ENCODE measurements around the gene SPRR2B. TPM values are rescaled to one million over a fixed set of nuclear protein-coding genes. Genes with fewer than 3 reads are reported as not detected.
"Not testable (repeated sequence)": the region's sequence is repeated elsewhere in the genome, so short reads cannot be mapped to it uniquely, and the experiment has no call there.

Gene SPRR2B
- total RNA-seq (not detected in 2 replicates), polyA plus RNA-seq (not detected in 2 replicates)

GRCh38 chr1:153071511-153071910 lies at the start of gene SPRR2B:
TSS of gene SPRR2B (minus strand) at chr1:153071611. CDS start at chr1:153070839, 772 bp downstream.
- H3K27ac ChIP-seq: no peak within 1 kb of the TSS
- H3K9me3 ChIP-seq (ENCODE audit: low read depth): no peaks in the 10 kb centered on the region
- H3K9me2 ChIP-seq (replicated peaks; ENCODE audit: insufficient read depth): no peaks in the 10 kb centered on the region
- H4K20me1 ChIP-seq (ENCODE audit: insufficient read depth, poor library complexity, severe bottlenecking): no peaks in the 10 kb centered on the region
- H3K4me1 ChIP-seq (ENCODE audit: insufficient read depth): no peaks in the 10 kb centered on the region
- WGBS (ENCODE audit: low lambda C conversion rate, missing lambda C conversion rate): 43% methylated on average over 2 of the region's 2 CpGs
- no peaks in the 10 kb centered on the region for H3K27me3 ChIP-seq
- no peaks in the 10 kb centered on the region for H3K36me3 ChIP-seq (replicated peaks; ENCODE audit: insufficient read depth, low read depth)
- DNase-seq (ENCODE audit: low spot score): no peak
- H2AFZ ChIP-seq: no peak within 1 kb of the TSS
- H3K4me3 ChIP-seq: no peak within 1 kb of the TSS
- no peaks in the 10 kb centered on the region for H3K79me2 ChIP-seq
- H3K4me2 ChIP-seq: no peak within 1 kb of the TSS
- no peak for TF ChIP-seq EZH2phosphoT487 (IDR thresholded peaks at IDR 0.05; ENCODE audit: low read depth, severe bottlenecking, unreplicated experiment)
- no peak for TF ChIP-seq EZH2 (IDR thresholded peaks at IDR 0.05; ENCODE audit: borderline replicate concordance)
- no peak for TF ChIP-seq CTCF (IDR thresholded peaks at IDR 0.05; ENCODE audit: poor library complexity)

- no peak for DNase-seq (ENCODE audit: low spot score)
- H3K9me3 ChIP-seq (ENCODE audit: low read depth): no peaks in the 10 kb centered on the region
- H3K4me3 ChIP-seq: no peak overlapping the region
- no peaks in the 10 kb centered on the region for H3K79me2 ChIP-seq
- H3K27me3 ChIP-seq: no peaks in the 10 kb centered on the region
- no peaks in the 10 kb centered on the region for H3K9me2 ChIP-seq (replicated peaks; ENCODE audit: insufficient read depth)
- H2AFZ ChIP-seq: no peak overlapping the region
- no peaks in the 10 kb centered on the region for H3K36me3 ChIP-seq (replicated peaks; ENCODE audit: insufficient read depth, low read depth)
- H4K20me1 ChIP-seq (ENCODE audit: insufficient read depth, poor library complexity, severe bottlenecking): no peaks in the 10 kb centered on the region
- H3K4me1 ChIP-seq (ENCODE audit: insufficient read depth): no peaks in the 10 kb centered on the region
- no peak overlapping the region for H3K27ac ChIP-seq
- TF ChIP-seq EZH2 (IDR thresholded peaks at IDR 0.05; ENCODE audit: borderline replicate concordance): no peak
- TF ChIP-seq EZH2phosphoT487 (IDR thresholded peaks at IDR 0.05; ENCODE audit: low read depth, severe bottlenecking, unreplicated experiment): no peak
- TF ChIP-seq CTCF (IDR thresholded peaks at IDR 0.05; ENCODE audit: poor library complexity): no peak
- no peak overlapping the region for H3K4me2 ChIP-seq
Observed at GRCh38 chr1:153120945-153121344, 49.5 kb upstream of the SPRR2B start.

GRCh38 chr1:153119491-153119971 lies 48.1 kb upstream of the SPRR2B start:
- no peak for DNase-seq (ENCODE audit: low spot score)
- no peak for TF ChIP-seq CTCF (IDR thresholded peaks at IDR 0.05; ENCODE audit: poor library complexity)
- no peak for TF ChIP-seq EZH2 (IDR thresholded peaks at IDR 0.05; ENCODE audit: borderline replicate concordance)
- TF ChIP-seq EZH2phosphoT487 (IDR thresholded peaks at IDR 0.05; ENCODE audit: low read depth, severe bottlenecking, unreplicated experiment): no peak
- Histone ChIP-seq H3K36me3 (replicated peaks; ENCODE audit: insufficient read depth, low read depth) (no peaks in the 10 kb centered on the region), H3K4me1 (ENCODE audit: insufficient read depth) (no peaks in the 10 kb centered on the region), H3K79me2 (no peaks in the 10 kb centered on the region), H3K4me3 (no peak overlapping the region), H4K20me1 (ENCODE audit: insufficient read depth, poor library complexity, severe bottlenecking) (no peaks in the 10 kb centered on the region), H3K27ac (no peak overlapping the region), H3K27me3 (no peaks in the 10 kb centered on the region), H3K9me3 (ENCODE audit: low read depth) (no peaks in the 10 kb centered on the region), H2AFZ (no peak overlapping the region), H3K9me2 (replicated peaks; ENCODE audit: insufficient read depth) (no peaks in the 10 kb centered on the region), H3K4me2 (no peak overlapping the region)
- WGBS (ENCODE audit: low lambda C conversion rate, missing lambda C conversion rate): 31% methylated on average over 3 of the region's 3 CpGs

- H3K4me2 ChIP-seq; H3K9me2 ChIP-seq (replicated peaks; ENCODE audit: insufficient read depth); H3K79me2 ChIP-seq; H4K20me1 ChIP-seq (ENCODE audit: insufficient read depth, poor library complexity, severe bottlenecking); H3K27ac ChIP-seq; DNase-seq (ENCODE audit: low spot score); H3K4me3 ChIP-seq; H3K27me3 ChIP-seq; H3K4me1 ChIP-seq (ENCODE audit: insufficient read depth); H2AFZ ChIP-seq; H3K36me3 ChIP-seq (replicated peaks; ENCODE audit: insufficient read depth, low read depth); H3K9me3 ChIP-seq (ENCODE audit: low read depth): not testable (repeated sequence)
Observed at GRCh38 chr1:153115264-153115663, 43.9 kb upstream of the SPRR2B start.

Measured in hepatocyte (in vitro differentiated cells).